NCI-H526 (cell line): ENCODE data around the gene TRIM66.

ENCODE experiments used
- DNase-seq, 2 experiments: peaks; one replicate each; lab custom pipeline; 2025; lab: John Stamatoyannopoulos, UW

Gene TRIM66

GRCh38 chr11:8715501-8715900 is 33.0 kb upstream of the TRIM66 start:
- DNase-seq, result no peak

- no peak for DNase-seq
Measured at GRCh38 chr11:8714622-8715225, 32.3 kb upstream of the TRIM66 start.

- no peak for DNase-seq
Measured at GRCh38 chr11:8713760-8714454, 31.4 kb upstream of the TRIM66 start.

GRCh38 chr11:8712506-8712905 is 30.0 kb upstream of the TRIM66 start:
- DNase-seq, result no peak

GRCh38 chr11:8711895-8712442 is 29.5 kb upstream of the TRIM66 start:
- DNase-seq, result no peak

GRCh38 chr11:8709777-8710176 is 27.3 kb upstream of the TRIM66 start:
- no peak for DNase-seq

GRCh38 chr11:8709002-8709672 is 26.7 kb upstream of the TRIM66 start:
- DNase-seq, result no peak

GRCh38 chr11:8707541-8708191 is 25.2 kb upstream of the TRIM66 start:
- DNase-seq, result no peak

GRCh38 chr11:8706673-8707432 is 24.4 kb upstream of the TRIM66 start:
- DNase-seq, result no peak

- no peak for DNase-seq
Measured at GRCh38 chr11:8705146-8705545, 22.7 kb upstream of the TRIM66 start.

GRCh38 chr11:8704136-8704535 is 21.7 kb upstream of the TRIM66 start:
- DNase-seq, result no peak

- DNase-seq, result no peak
Measured at GRCh38 chr11:8702598-8702915, 20.1 kb upstream of the TRIM66 start.

GRCh38 chr11:8701891-8702597 is 19.6 kb upstream of the TRIM66 start:
- DNase-seq, result no peak

- peak; percentile 9 to 51 for DNase-seq
Measured at GRCh38 chr11:8699903-8700302, 17.4 kb upstream of the TRIM66 start.

- no peak for DNase-seq
Measured at GRCh38 chr11:8698917-8699441, 16.5 kb upstream of the TRIM66 start.

- no peak for DNase-seq
Measured at GRCh38 chr11:8698379-8698851, 15.9 kb upstream of the TRIM66 start.

- DNase-seq, result no peak
Measured at GRCh38 chr11:8697054-8697453, 14.6 kb upstream of the TRIM66 start.

- DNase-seq, result no peak
Measured at GRCh38 chr11:8694137-8694536, 11.7 kb upstream of the TRIM66 start.

- no peak for DNase-seq
Measured at GRCh38 chr11:8693555-8693954, 11.1 kb upstream of the TRIM66 start.

GRCh38 chr11:8693010-8693551 is 10.6 kb upstream of the TRIM66 start:
- no peak for DNase-seq

- no peak for DNase-seq
Measured at GRCh38 chr11:8692417-8692816, 10.0 kb upstream of the TRIM66 start.
